Spleen (tissue), 7 donors: ENCODE data around the gene TTLL6.

Experiments used
- POLR2A ChIP-seq, 3 donors: fragments of 450-650 bp; IDR thresholded peaks; one replicate each; pipeline ENCODE4 v1.5.1; 2017; ENCODE audit warnings: antibody characterized with exemption in 3 of 3, mild to moderate bottlenecking in 1 of 3
- POLR2AphosphoS5 ChIP-seq, 3 donors: sonication (generic); formaldehyde crosslinking; IDR thresholded peaks; one replicate each; pipeline ENCODE4 v1.5.1; 2017; ENCODE audit warnings: antibody characterized with exemption in 3 of 3
- TF ChIP-seq, protein P1 (sequence below), 11 experiments: fragments of 200-600 bp in 7 of 11; fragments of 450-650 bp in 4 of 11; sonication (generic) in 4 of 11; IDR thresholded peaks in 8 of 11; conservative IDR thresholded peaks in 3 of 11; 1 replicate in 7 of 11; 2 replicates in 4 of 11; pipeline versions ENCODE4 v1.4.0 to v1.8.0; 2016 to 2021; ENCODE audit warnings: antibody characterized with exemption in 11 of 11, inconsistent platforms in 4 of 11, mild to moderate bottlenecking in 1 of 11
- donor health status: DM: no; HTN: no; CAD: no; lungs with moderate emphysema.
- donor health status: DM: no; HTN: no; CAD: no.
- donor health status: DM: no; HTN: no; CAD: no.

DNA sequence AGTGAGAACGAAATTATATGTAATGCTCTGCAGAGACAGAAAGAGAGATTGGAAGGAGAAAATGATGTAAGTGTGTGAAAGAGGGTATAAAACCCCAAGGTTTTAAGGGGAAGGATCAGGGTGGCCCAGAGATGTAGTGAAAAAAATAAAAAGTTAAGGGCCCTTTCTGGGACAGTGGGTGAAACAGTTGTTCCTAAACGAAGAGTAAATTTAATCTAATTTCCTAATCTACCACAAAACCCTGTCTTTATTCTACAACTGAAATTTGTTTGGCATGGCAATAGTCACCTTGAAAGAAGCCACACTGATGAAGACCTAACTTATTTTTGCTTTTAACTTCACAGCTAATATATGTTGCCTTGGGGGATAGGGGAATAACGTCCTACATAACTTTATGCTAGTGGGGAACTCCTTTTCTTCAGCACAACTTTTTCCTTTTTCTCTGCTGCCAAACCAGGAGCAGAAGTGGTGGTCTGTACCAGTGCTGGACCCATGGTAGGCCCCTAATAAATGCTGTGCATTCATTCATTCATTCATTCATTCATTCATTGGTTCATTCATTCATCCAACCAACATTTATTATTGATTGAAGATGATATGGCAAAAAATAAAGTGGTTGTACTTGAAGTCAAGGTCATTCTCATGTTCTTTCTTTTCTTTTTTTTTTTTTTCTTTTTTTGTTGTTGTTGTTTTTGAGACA, 39.2 kb upstream of the TTLL6 start:
- TF ChIP-seq, protein P1, sequence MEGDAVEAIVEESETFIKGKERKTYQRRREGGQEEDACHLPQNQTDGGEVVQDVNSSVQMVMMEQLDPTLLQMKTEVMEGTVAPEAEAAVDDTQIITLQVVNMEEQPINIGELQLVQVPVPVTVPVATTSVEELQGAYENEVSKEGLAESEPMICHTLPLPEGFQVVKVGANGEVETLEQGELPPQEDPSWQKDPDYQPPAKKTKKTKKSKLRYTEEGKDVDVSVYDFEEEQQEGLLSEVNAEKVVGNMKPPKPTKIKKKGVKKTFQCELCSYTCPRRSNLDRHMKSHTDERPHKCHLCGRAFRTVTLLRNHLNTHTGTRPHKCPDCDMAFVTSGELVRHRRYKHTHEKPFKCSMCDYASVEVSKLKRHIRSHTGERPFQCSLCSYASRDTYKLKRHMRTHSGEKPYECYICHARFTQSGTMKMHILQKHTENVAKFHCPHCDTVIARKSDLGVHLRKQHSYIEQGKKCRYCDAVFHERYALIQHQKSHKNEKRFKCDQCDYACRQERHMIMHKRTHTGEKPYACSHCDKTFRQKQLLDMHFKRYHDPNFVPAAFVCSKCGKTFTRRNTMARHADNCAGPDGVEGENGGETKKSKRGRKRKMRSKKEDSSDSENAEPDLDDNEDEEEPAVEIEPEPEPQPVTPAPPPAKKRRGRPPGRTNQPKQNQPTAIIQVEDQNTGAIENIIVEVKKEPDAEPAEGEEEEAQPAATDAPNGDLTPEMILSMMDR (IDR thresholded peaks at IDR 0.05 in 8 of 11, conservative IDR thresholded peaks at IDR 0.05 in 3 of 11), result no peak
- TF ChIP-seq POLR2A (IDR thresholded peaks at IDR 0.05), result no peak
- TF ChIP-seq POLR2AphosphoS5 (IDR thresholded peaks at IDR 0.05), result no peak
